ENCODE measurements around the gene ANAPC2. TPM values are rescaled to one million over a fixed set of nuclear protein-coding genes. Genes with fewer than 3 reads are reported as not detected.

Gene ANAPC2
- total RNA-seq, 4 donors from 2014 or later = 37.7 to 118 (median 78.7) TPM

DNA sequence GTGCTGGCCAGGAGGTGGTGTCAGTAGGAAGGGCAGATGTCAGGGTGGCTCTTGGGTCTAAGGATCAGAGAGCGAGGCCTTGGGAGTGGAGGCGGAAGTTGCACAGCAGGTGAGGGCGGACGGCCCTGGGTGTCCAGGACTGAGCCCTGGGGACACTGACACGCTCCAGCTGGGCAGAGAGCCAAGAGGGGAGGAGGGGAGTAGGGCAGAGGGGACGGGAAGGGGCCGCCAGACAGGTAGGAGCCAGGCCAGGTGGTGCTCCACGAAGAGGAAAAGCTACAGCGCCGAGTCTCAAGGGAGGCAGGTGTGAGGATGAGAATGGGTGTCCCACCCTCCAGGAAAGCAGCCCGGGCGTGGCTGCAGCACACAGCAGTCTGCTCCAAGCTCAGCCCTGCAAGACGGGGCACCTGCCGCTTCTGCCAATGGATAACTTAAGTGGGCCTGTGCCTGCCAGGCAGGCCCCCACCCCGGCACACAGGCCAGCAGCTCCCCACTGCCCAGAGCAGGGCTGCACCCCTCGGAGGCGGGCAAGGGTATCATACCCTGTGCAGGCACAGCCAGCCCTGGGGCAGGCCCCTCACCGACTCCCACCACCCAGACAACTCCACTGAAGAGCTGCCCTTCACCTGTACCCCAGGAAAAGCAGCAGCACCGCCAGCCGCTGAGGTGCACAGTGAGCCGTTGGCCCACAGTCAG is 7.3 kb upstream of the ANAPC2 start:
- H3K27ac ChIP-seq = peak overlapping the region in 3 of 4 donors; percentile 85 to 98 (median 92)
- no peaks in the 10 kb centered on the region for H3K27me3 ChIP-seq
- peak overlapping the region in 2 of 4 donors; percentile 74 to 96 for H3K4me3 ChIP-seq
- no peaks in the 10 kb centered on the region for H3K9me3 ChIP-seq
- TF ChIP-seq POLR2A (IDR thresholded peaks at IDR 0.05) = peak; percentile 49 to 64
- TF ChIP-seq, protein P1, sequence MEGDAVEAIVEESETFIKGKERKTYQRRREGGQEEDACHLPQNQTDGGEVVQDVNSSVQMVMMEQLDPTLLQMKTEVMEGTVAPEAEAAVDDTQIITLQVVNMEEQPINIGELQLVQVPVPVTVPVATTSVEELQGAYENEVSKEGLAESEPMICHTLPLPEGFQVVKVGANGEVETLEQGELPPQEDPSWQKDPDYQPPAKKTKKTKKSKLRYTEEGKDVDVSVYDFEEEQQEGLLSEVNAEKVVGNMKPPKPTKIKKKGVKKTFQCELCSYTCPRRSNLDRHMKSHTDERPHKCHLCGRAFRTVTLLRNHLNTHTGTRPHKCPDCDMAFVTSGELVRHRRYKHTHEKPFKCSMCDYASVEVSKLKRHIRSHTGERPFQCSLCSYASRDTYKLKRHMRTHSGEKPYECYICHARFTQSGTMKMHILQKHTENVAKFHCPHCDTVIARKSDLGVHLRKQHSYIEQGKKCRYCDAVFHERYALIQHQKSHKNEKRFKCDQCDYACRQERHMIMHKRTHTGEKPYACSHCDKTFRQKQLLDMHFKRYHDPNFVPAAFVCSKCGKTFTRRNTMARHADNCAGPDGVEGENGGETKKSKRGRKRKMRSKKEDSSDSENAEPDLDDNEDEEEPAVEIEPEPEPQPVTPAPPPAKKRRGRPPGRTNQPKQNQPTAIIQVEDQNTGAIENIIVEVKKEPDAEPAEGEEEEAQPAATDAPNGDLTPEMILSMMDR (IDR thresholded peaks at IDR 0.05) = peak in 2 of 6 experiments; percentile 18 to 30
- DNase-seq = peak in 2 of 3 donors; percentile 83 to 92
- H3K36me3 ChIP-seq = peaks cover 0 to 26% (median 0%) of the 10 kb centered on the region in 3 donors
- peaks cover 0 to 60% (median 5%) of the 10 kb centered on the region in 4 donors for H3K4me1 ChIP-seq

DNA sequence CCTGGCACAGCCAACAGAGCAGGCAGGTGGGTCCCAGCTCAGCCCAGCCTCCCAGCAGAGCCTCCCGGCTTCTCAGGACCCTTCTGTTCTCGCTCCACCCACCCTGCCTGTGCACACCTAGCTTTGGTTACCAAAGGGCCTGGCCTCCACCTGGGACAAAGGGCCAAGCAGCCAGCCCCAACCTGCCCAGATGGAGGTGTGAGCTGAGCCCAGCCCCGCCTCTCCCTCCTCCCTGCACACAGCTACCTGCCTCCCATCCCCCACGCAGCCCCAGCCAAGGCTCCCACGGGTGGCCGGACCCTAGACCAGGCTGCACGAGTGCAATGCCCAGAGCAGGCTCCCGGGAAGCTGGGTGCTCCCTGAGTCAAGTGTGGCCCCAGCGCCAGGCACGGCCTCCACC is 6.5 kb upstream of the ANAPC2 start:
- peaks cover 0 to 31% (median 0%) of the 10 kb centered on the region in 3 donors for H3K36me3 ChIP-seq
- DNase-seq = peak in 2 of 3 donors; percentile 72 to 81
- peaks cover under 1 to 67% (median 8%) of the 10 kb centered on the region in 4 donors for H3K4me1 ChIP-seq

DNA sequence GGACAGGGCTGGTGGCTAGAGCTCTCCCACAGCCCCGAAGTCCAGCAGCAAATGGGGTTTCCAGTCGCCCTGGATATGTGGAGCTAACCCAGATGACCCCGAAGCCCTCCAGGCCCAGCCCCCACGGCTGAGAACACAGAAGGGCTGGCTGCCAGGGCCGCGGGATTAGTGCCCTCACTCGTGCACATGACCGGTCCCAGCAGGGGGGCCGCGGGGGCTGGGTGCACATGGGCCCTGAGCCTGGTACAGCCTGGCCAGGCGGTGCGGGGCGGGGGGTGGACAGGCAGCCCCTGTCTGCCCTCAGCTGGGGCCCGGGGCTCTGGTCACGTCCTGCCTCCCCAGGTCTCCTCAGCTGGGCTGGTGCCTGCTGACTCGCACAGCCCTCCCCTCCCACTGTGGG is 6.0 kb upstream of the ANAPC2 start:
- DNase-seq = no peak
- peak overlapping the region in 3 of 4 donors; percentile 85 to 98 (median 92) for H3K27ac ChIP-seq
- H3K27me3 ChIP-seq = no peaks in the 10 kb centered on the region
- peaks cover 0 to 31% (median 0%) of the 10 kb centered on the region in 3 donors for H3K36me3 ChIP-seq
- TF ChIP-seq, protein P1 (IDR thresholded peaks at IDR 0.05) = no peak
- no peak for TF ChIP-seq POLR2A (IDR thresholded peaks at IDR 0.05)
- peaks cover 5 to 68% (median 8%) of the 10 kb centered on the region in 4 donors for H3K4me1 ChIP-seq
- peak overlapping the region in 2 of 4 donors; percentile 74 to 96 for H3K4me3 ChIP-seq
- H3K9me3 ChIP-seq = no peaks in the 10 kb centered on the region

More for the DNA sequence above, 6.5 kb upstream of the ANAPC2 start:
- Histone ChIP-seq H3K27ac (peak overlapping the region in 3 of 4 donors; percentile 85 to 98 (median 92)), H3K4me3 (peak overlapping the region in 2 of 4 donors; percentile 74 to 96), H3K9me3 (no peaks in the 10 kb centered on the region), H3K27me3 (no peaks in the 10 kb centered on the region)
- peak in 1 of 2 donors; percentile 5 for TF ChIP-seq POLR2A (IDR thresholded peaks at IDR 0.05)
- TF ChIP-seq, protein P1 (IDR thresholded peaks at IDR 0.05) = no peak

DNA sequence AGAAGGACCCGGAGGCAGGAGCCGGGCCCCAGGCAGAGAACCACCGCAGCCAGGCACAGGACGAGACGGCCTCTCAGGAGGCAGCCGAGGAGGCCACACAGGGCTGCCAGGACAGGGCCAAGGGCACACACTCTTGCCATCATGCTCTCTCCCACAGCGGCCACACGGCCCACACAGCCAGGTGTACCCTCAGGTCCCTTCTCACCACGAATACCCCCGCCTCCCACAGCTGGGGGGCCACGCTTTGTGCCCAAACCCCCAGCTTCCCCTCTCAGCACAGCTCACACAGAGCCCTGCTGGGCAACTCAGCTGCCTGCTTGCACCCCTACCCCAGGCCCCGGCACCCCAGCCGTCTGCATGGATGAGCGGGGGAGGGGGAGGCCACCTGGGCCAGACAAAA is 5.4 kb upstream of the ANAPC2 start:
- H3K36me3 ChIP-seq = peaks cover 0 to 31% (median 0%) of the 10 kb centered on the region in 3 donors
- no peak for DNase-seq
- peak overlapping the region in 2 of 4 donors; percentile 74 to 96 for H3K4me3 ChIP-seq
- H3K4me1 ChIP-seq = peaks cover 5 to 65% (median 10%) of the 10 kb centered on the region in 4 donors
- H3K9me3 ChIP-seq = no peaks in the 10 kb centered on the region
- peak overlapping the region in 3 of 4 donors; percentile 85 to 98 (median 92) for H3K27ac ChIP-seq
- TF ChIP-seq, protein P1 (IDR thresholded peaks at IDR 0.05) = no peak
- no peak for TF ChIP-seq POLR2A (IDR thresholded peaks at IDR 0.05)
- no peaks in the 10 kb centered on the region for H3K27me3 ChIP-seq

DNA sequence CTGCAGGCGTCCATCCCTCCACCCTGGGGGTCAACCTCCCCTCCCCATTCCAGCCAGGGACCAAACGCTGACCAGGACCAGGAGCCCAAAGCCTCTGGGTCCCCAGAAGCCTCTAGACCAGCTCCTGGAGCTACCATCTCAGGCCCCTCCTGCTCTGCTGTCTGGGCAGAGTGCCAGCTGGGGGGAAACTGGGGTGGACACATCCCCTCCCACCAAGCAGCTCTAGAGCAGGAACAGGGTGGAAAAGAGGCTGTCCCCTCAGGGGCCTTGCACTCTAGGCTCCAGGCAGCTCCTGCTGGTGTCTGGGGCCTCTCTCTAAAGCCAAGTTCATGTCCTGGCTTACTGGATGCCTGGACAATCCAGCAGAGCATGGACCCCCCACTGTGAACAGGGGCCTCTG is 4.5 kb upstream of the ANAPC2 start:
- TF ChIP-seq, protein P1 (IDR thresholded peaks at IDR 0.05) = no peak
- no peak for TF ChIP-seq POLR2A (IDR thresholded peaks at IDR 0.05)
- peaks cover 0 to 31% (median 0%) of the 10 kb centered on the region in 3 donors for H3K36me3 ChIP-seq
- no peaks in the 10 kb centered on the region for H3K9me3 ChIP-seq
- H3K27me3 ChIP-seq = no peaks in the 10 kb centered on the region
- no peak for DNase-seq
- no peak overlapping the region for H3K27ac ChIP-seq
- H3K4me1 ChIP-seq = peaks cover 5 to 56% (median 11%) of the 10 kb centered on the region in 4 donors
- H3K4me3 ChIP-seq = no peak overlapping the region
